IMR-90 (cell line): ENCODE data around the gene PTPRN2. TPM values are rescaled to one million over a fixed set of nuclear protein-coding genes. Genes with fewer than 3 reads are reported as not detected.

Source experiments
- ATAC-seq: fragments of 200-7000 bp; cut with Tn5 transposase; 2 replicates; pipeline ENCODE4 v1.9.1; 2020; ENCODE audit warnings: low read depth, mild to moderate bottlenecking, moderate library complexity
- BruUV-seq: library from RNA; stranded (reverse); fragments of 400-500 nt; replicated peaks from 2 replicates; lab custom pipeline; 2021; lab: Mats Ljungman, UMichigan
- CTCF ChIA-PET: fragments of 300-600 bp; formaldehyde crosslinking; extraction: SDS; loops from one replicate; lab custom pipeline; 2021; ENCODE audit warnings: antibody characterized with exemption; lab: Yijun Ruan, JAX
- POLR2A ChIA-PET: fragments of 300-600 bp; sonication (Branson Sonifier 250); formaldehyde crosslinking; loops from one replicate; lab custom pipeline; 2022; ENCODE audit warnings: antibody characterized with exemption; ENCODE audit not compliant: unreplicated experiment; lab: Charles Lee
- DNase-seq: peaks from one replicate; pipeline ENCODE4 v3.0.0; 2013
- H2AFZ ChIP-seq: replicated peaks from 2 replicates; pipeline ENCODE3; 2013; ENCODE audit warnings: low read length, mild to moderate bottlenecking; ENCODE audit not compliant: poor library complexity
- H2AK5ac ChIP-seq: 2 replicates; pipeline ENCODE4 v1.6.1; 2013; ENCODE audit warnings: low read depth, low read length, inconsistent platforms
- H2AK9ac ChIP-seq: replicated peaks from 2 replicates; pipeline ENCODE3; 2013; ENCODE audit warnings: mild to moderate bottlenecking, low read depth, low read length, moderate library complexity; ENCODE audit not compliant: poor library complexity
- H2BK120ac ChIP-seq: 2 replicates; pipeline ENCODE4 v1.6.1; 2013; ENCODE audit warnings: low read depth, low read length, inconsistent platforms
- H2BK15ac ChIP-seq: 3 replicates; pipeline ENCODE4 v1.6.1; 2013; ENCODE audit warnings: low read depth, low read length, inconsistent platforms
- H2BK20ac ChIP-seq: 2 replicates; pipeline ENCODE4 v1.6.1; 2013; ENCODE audit warnings: low read depth, mild to moderate bottlenecking, inconsistent platforms, low read length, moderate library complexity
- H2BK5ac ChIP-seq: 2 replicates; pipeline ENCODE4 v1.6.1; 2013; ENCODE audit warnings: mild to moderate bottlenecking, low read depth, low read length, inconsistent platforms; ENCODE audit not compliant: poor library complexity, severe bottlenecking
- H3K14ac ChIP-seq: replicated peaks from 2 replicates; pipeline ENCODE4 v1.6.1; 2013; ENCODE audit warnings: low read depth, low read length, inconsistent platforms
- H3K18ac ChIP-seq: 2 replicates; pipeline ENCODE4 v1.6.1; 2013; ENCODE audit warnings: low read depth, low read length, control low read depth
- H3K23ac ChIP-seq: 2 replicates; pipeline ENCODE4 v1.6.1; 2013; ENCODE audit warnings: low read depth, low read length, inconsistent platforms
- H3K27ac ChIP-seq: 2 replicates; pipeline ENCODE4 v1.5.1; 2013; ENCODE audit warnings: mild to moderate bottlenecking, control low read depth, low read length; ENCODE audit not compliant: insufficient read depth
- H3K27me3 ChIP-seq: 2 replicates; pipeline ENCODE4 v1.6.1; 2013; ENCODE audit warnings: low read length; ENCODE audit not compliant: control insufficient read depth, insufficient read depth
- H3K36me3 ChIP-seq: 2 replicates; pipeline ENCODE4 v1.6.1; 2013; ENCODE audit warnings: low read length, mixed read lengths; ENCODE audit not compliant: control insufficient read depth, insufficient read depth
- H3K4ac ChIP-seq: 2 replicates; pipeline ENCODE4 v1.6.1; 2013; ENCODE audit warnings: low read depth, low read length, inconsistent platforms
- H3K4me1 ChIP-seq: 2 replicates; pipeline ENCODE4 v1.6.1; 2013; ENCODE audit warnings: low read length, mixed read lengths; ENCODE audit not compliant: control insufficient read depth, insufficient read depth
- H3K4me2 ChIP-seq: 2 replicates; pipeline ENCODE4 v1.6.1; 2013; ENCODE audit warnings: low read depth, mild to moderate bottlenecking, control low read depth, low read length, moderate library complexity
- H3K4me3 ChIP-seq: 2 replicates; pipeline ENCODE4 v1.5.1; 2013; ENCODE audit warnings: low read depth, mild to moderate bottlenecking, control low read depth, low read length, moderate library complexity; ENCODE audit not compliant: insufficient read depth
- H3K56ac ChIP-seq: 2 replicates; pipeline ENCODE4 v1.6.1; 2013; ENCODE audit warnings: low read length, inconsistent platforms; ENCODE audit not compliant: insufficient read depth; ENCODE audit errors: extremely low read depth
- H3K79me1 ChIP-seq, 2 experiments: 2 replicates each; pipeline ENCODE4 v1.6.1; 2013; ENCODE audit warnings: low read length in 2 of 2, inconsistent platforms in 1 of 2, low read depth in 1 of 2
- H3K9ac ChIP-seq: 2 replicates; pipeline ENCODE4 v1.6.1; 2013; ENCODE audit warnings: low read depth, low read length, control low read depth
- H3K9me1 ChIP-seq: 2 replicates; pipeline ENCODE4 v1.6.1; 2013; ENCODE audit warnings: low read length, inconsistent platforms; ENCODE audit not compliant: insufficient read depth
- H3K9me3 ChIP-seq: 2 replicates; pipeline ENCODE4 v1.6.1; 2013; ENCODE audit warnings: low read length; ENCODE audit not compliant: control insufficient read depth, insufficient read depth
- H4K20me1 ChIP-seq: 2 replicates; pipeline ENCODE4 v1.6.1; 2013; ENCODE audit warnings: low read length, inconsistent platforms; ENCODE audit not compliant: insufficient read depth
- H4K5ac ChIP-seq: 2 replicates; pipeline ENCODE4 v1.6.1; 2013; ENCODE audit warnings: mild to moderate bottlenecking, low read depth, low read length, control low read depth
- H4K8ac ChIP-seq, 2 experiments: 2 replicates each; pipeline ENCODE4 v1.6.1; 2013; ENCODE audit warnings: low read depth in 2 of 2, low read length in 2 of 2, control low read depth in 1 of 2, inconsistent platforms in 1 of 2
- H4K91ac ChIP-seq: 2 replicates; pipeline ENCODE4 v1.6.1; 2013; ENCODE audit warnings: low read depth, low read length, inconsistent platforms; ENCODE audit not compliant: insufficient read depth
- BHLHE40 ChIP-seq: fragments of 150-350 bp; IDR thresholded peaks from 2 replicates; pipeline ENCODE4 v1.6.1; 2016; ENCODE audit warnings: mild to moderate bottlenecking, low read depth, low read length
- CEBPB ChIP-seq: IDR thresholded peaks from 2 replicates; pipeline ENCODE4 v1.6.1; 2012; ENCODE audit warnings: low read depth, low read length, improper control_type of control experiment
- CHD1 ChIP-seq: IDR thresholded peaks from 2 replicates; pipeline ENCODE4 v1.6.1; 2012; ENCODE audit warnings: low read depth, low read length, improper control_type of control experiment
- CTCF ChIP-seq: conservative IDR thresholded peaks from 2 replicates; pipeline ENCODE4 v1.5.1; 2012; ENCODE audit warnings: mild to moderate bottlenecking, low read depth, low read length, improper control_type of control experiment
- FOS ChIP-seq: fragments of 150-350 bp; IDR thresholded peaks from 2 replicates; pipeline ENCODE4 v1.6.1; 2016; ENCODE audit warnings: low read depth, low read length
- MAFK ChIP-seq: IDR thresholded peaks from 2 replicates; pipeline ENCODE4 v1.6.1; 2012; ENCODE audit warnings: low read depth, low read length, improper control_type of control experiment
- MAZ ChIP-seq: IDR thresholded peaks from 2 replicates; pipeline ENCODE4 v1.6.1; 2012; ENCODE audit warnings: low read depth, mild to moderate bottlenecking, low read length, improper control_type of control experiment, moderate library complexity, borderline replicate concordance
- MXI1 ChIP-seq: IDR thresholded peaks from 2 replicates; pipeline ENCODE4 v1.6.1; 2012; ENCODE audit warnings: low read depth, mild to moderate bottlenecking, low read length, moderate library complexity, borderline replicate concordance
- NFE2L2 ChIP-seq: fragments of 150-350 bp; IDR thresholded peaks from 2 replicates; pipeline ENCODE4 v1.6.1; 2016; ENCODE audit warnings: low read depth, mild to moderate bottlenecking, low read length
- POLR2A ChIP-seq: IDR thresholded peaks from 2 replicates; pipeline ENCODE4 v1.6.1; 2012; ENCODE audit warnings: mild to moderate bottlenecking, low read depth, low read length
- RAD21 ChIP-seq: IDR thresholded peaks from 2 replicates; pipeline ENCODE4 v1.6.1; 2012; ENCODE audit warnings: low read length, improper control_type of control experiment
- RCOR1 ChIP-seq: IDR thresholded peaks from 2 replicates; pipeline ENCODE4 v1.6.1; 2012; ENCODE audit warnings: mild to moderate bottlenecking, low read length, improper control_type of control experiment; ENCODE audit not compliant: insufficient replicate concordance
- RFX5 ChIP-seq: IDR thresholded peaks from 2 replicates; pipeline ENCODE4 v1.8.0; 2012; ENCODE audit warnings: low read depth, mild to moderate bottlenecking, low read length, moderate library complexity
- SMC3 ChIP-seq: fragments of 150-350 bp; IDR thresholded peaks from 2 replicates; pipeline ENCODE4 v1.6.1; 2016; ENCODE audit warnings: low read depth, mild to moderate bottlenecking, antibody characterized with exemption, low read length, moderate library complexity
- USF2 ChIP-seq: fragments of 150-350 bp; IDR thresholded peaks from 2 replicates; pipeline ENCODE4 v1.6.1; 2017; ENCODE audit warnings: mild to moderate bottlenecking, antibody characterized with exemption, low read length, low read depth
- WGBS, 2 experiments: methylation state at CpG; one replicate each; pipeline versions ENCODE4 v1.1.5 to v1.1.7; 2013; ENCODE audit warnings: missing lambda C conversion rate in 2 of 2; ENCODE audit not compliant: insufficient read length in 1 of 2; ENCODE audit errors: extremely low coverage in 2 of 2; 5-methylcytosine and 5-hydroxymethylcytosine counted together
- dilution Hi-C: fragments of 300-500 bp; cut with HindIII; formaldehyde crosslinking; loops from one replicate; pipeline ENCODE4 v1.14.3; 2018; ENCODE audit warnings: low sequenced_read_pairs; ENCODE audit not compliant: unreplicated experiment
- in situ Hi-C: fragments of 300-500 bp; cut with MboI; formaldehyde crosslinking; loops from 3 replicates; pipeline ENCODE4 v1.14.3; 2019; ENCODE audit warnings: low sequenced_read_pairs, inconsistent platforms, mixed read lengths
- intact Hi-C: fragments of 100-400 bp; cut with micrococcal nuclease; formaldehyde crosslinking; loops from 2 replicates; pipeline ENCODE4 v1.10.0; 2022
- polyA plus RNA-seq, 3 experiments: library from polyadenylated mRNA; depleted of rRNA; stranded (reverse); fragments of >200 nt; gene quantifications; 2 replicates each; pipeline ENCODE4 v1.2.3, GENCODE V29; 2012; ENCODE audit warnings: low replicate concordance in 1 of 3
- total RNA-seq: library from RNA; depleted of rRNA; stranded (reverse); fragments of >200 nt; gene quantifications from 2 replicates; pipeline ENCODE4 v1.2.3, GENCODE V29; 2012
- TF ChIP-seq, protein P1 (sequence below): fragments of 150-350 bp; IDR thresholded peaks from 2 replicates; pipeline ENCODE4 v1.6.1; 2016; ENCODE audit warnings: low read depth, mild to moderate bottlenecking, low read length, moderate library complexity, borderline replicate concordance

PTPRN2 gene
- total and polyA plus RNA-seq, 2 of the 4 experiments (the other 2 are of a cell fraction): 0.03 TPM; not detected in 1

DNA sequence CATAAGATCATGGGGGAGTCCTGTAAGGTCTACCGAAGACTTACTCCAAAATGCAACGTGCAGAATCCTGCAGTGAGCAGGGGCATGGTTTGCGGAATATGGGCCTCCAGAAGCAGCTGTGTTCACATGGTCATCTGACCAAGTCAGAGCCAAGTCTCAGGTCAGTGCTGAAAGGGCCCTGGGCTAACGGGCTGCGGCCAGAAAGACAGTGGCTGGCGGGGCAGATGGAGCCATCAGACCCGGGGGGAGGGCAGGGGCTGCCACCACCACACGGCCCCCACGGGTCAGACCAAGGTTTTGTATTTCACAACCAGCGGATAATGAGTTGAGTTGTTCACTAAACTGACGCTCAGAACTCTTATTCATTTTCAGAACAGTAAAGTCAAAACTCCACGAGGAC, 522.3 kb downstream of the PTPRN2 start:
- no peak overlapping the region for H4K91ac ChIP-seq
- H2BK20ac ChIP-seq: no peak overlapping the region
- H3K4me2 ChIP-seq: no peak overlapping the region
- no peak overlapping the region for H4K5ac ChIP-seq
- H4K8ac ChIP-seq: no peak overlapping the region
- TF ChIP-seq RCOR1 (no peak), MAFK (no peak), CEBPB (no peak), RFX5 (no peak), MAZ (no peak), CHD1 (no peak), NFE2L2 (no peak), FOS (no peak), BHLHE40 (no peak), RAD21 (no peak), USF2 (no peak), SMC3 (no peak), CTCF (no peak), POLR2A (no peak), MXI1 (no peak)
- TF ChIP-seq, protein P1, sequence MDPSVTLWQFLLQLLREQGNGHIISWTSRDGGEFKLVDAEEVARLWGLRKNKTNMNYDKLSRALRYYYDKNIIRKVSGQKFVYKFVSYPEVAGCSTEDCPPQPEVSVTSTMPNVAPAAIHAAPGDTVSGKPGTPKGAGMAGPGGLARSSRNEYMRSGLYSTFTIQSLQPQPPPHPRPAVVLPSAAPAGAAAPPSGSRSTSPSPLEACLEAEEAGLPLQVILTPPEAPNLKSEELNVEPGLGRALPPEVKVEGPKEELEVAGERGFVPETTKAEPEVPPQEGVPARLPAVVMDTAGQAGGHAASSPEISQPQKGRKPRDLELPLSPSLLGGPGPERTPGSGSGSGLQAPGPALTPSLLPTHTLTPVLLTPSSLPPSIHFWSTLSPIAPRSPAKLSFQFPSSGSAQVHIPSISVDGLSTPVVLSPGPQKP: no peak
- H2AK5ac ChIP-seq: no peak overlapping the region
- intact Hi-C loops: no loop called here
- no peak overlapping the region for H3K23ac ChIP-seq
- POLR2A ChIA-PET: no interaction called here
- no peak for ATAC-seq
- no peak overlapping the region for H3K56ac ChIP-seq
- DNase-seq: no peak
- WGBS, 2 experiments: 57% methylated on average over 5 of the region's 12 CpGs; no CpG with 5 or more reads in 1 of the 2 experiments
- no TSS peak for BruUV-seq
- H3K9me1 ChIP-seq: no peaks in the 10 kb centered on the region
- H3K79me1 ChIP-seq: no peaks in the 10 kb centered on the region
- no peak overlapping the region for H3K9ac ChIP-seq
- H3K27ac ChIP-seq: no peak overlapping the region
- no peak overlapping the region for H3K4ac ChIP-seq
- H3K4me3 ChIP-seq: no peak overlapping the region
- H3K27me3 ChIP-seq: no peaks in the 10 kb centered on the region
- H2AFZ ChIP-seq: no peak overlapping the region
- no peaks in the 10 kb centered on the region for H4K20me1 ChIP-seq
- no peak overlapping the region for H2AK9ac ChIP-seq
- H3K14ac ChIP-seq: no peak overlapping the region
- peaks cover 63% of the 10 kb centered on the region for H3K9me3 ChIP-seq
- H3K18ac ChIP-seq: no peak overlapping the region
- no peak overlapping the region for H2BK5ac ChIP-seq
- no peak overlapping the region for H2BK120ac ChIP-seq
- H3K36me3 ChIP-seq: no peaks in the 10 kb centered on the region
- in situ Hi-C loops: no loop called here
- dilution Hi-C loops: no loop called here
- no peaks in the 10 kb centered on the region for H3K4me1 ChIP-seq
- CTCF ChIA-PET: no interaction called here
- H2BK15ac ChIP-seq: no peak overlapping the region
